OCI-LY7 (cell line): Measurements from ENCODE around the gene ANO6. TPM values are rescaled to one million over a fixed set of nuclear protein-coding genes. Genes with fewer than 3 reads are reported as not detected.

Experiments used
- BruUV-seq: library from RNA; stranded (reverse); fragments of 400-500 nt; replicated peaks from 2 replicates; lab custom pipeline; 2021; lab: Mats Ljungman, UMichigan
- CTCF ChIA-PET: fragments of 300-600 bp; sonication (Branson Sonifier 250); formaldehyde crosslinking; loops from one replicate; lab custom pipeline; 2022; ENCODE audit warnings: antibody characterized with exemption; ENCODE audit not compliant: unreplicated experiment; lab: Charles Lee
- POLR2A ChIA-PET: fragments of 300-600 bp; sonication (Branson Sonifier 250); formaldehyde crosslinking; loops from one replicate; lab custom pipeline; 2022; ENCODE audit warnings: antibody characterized with exemption; lab: Charles Lee
- DNase-seq: peaks from one replicate; pipeline ENCODE4 v3.0.0-alpha.2; 2015; ENCODE audit warnings: low spot score
- H2AFZ ChIP-seq: fragments of 200-600 bp; sonication (generic), shearing (Covaris generic); 2 replicates; pipeline ENCODE4 v1.6.1; 2014; ENCODE audit warnings: mild to moderate bottlenecking, antibody characterized with exemption, low read length, moderate library complexity
- H3K27ac ChIP-seq: fragments of 200-600 bp; sonication (generic); 2 replicates; pipeline ENCODE4 v1.5.1; 2014; ENCODE audit warnings: mixed run types, low read depth, mild to moderate bottlenecking, moderate library complexity, low read length, inconsistent platforms; ENCODE audit not compliant: poor library complexity, severe bottlenecking
- H3K36me3 ChIP-seq: fragments of 200-600 bp; sonication (generic); 2 replicates; pipeline ENCODE4 v1.6.1; 2014; ENCODE audit warnings: mild to moderate bottlenecking, antibody characterized with exemption, low read length, moderate library complexity, mixed read lengths; ENCODE audit not compliant: insufficient read depth
- H3K4me1 ChIP-seq: fragments of 200-600 bp; sonication (generic); 2 replicates; pipeline ENCODE4 v1.5.1; 2014; ENCODE audit warnings: mild to moderate bottlenecking, low read length; ENCODE audit not compliant: insufficient read depth, poor library complexity, severe bottlenecking
- H3K4me2 ChIP-seq: fragments of 200-600 bp; sonication (generic); 2 replicates; pipeline ENCODE4 v1.6.1; 2014; ENCODE audit warnings: mild to moderate bottlenecking, low read length
- H3K4me3 ChIP-seq: fragments of 200-600 bp; sonication (generic); 2 replicates; pipeline ENCODE4 v1.5.1; 2014; ENCODE audit warnings: mild to moderate bottlenecking, low read depth, low read length; ENCODE audit not compliant: poor library complexity, severe bottlenecking
- H3K79me2 ChIP-seq: fragments of 200-600 bp; sonication (generic); 2 replicates; pipeline ENCODE4 v1.6.1; 2016; ENCODE audit warnings: low read depth, mild to moderate bottlenecking, low read length, moderate library complexity, mixed read lengths; ENCODE audit not compliant: insufficient read depth
- H3K9me2 ChIP-seq: fragments of 200-600 bp; sonication (generic); 2 replicates; pipeline ENCODE4 v1.6.1; 2016; ENCODE audit warnings: mild to moderate bottlenecking, low read length, mixed read lengths; ENCODE audit not compliant: insufficient read depth
- H3K9me3 ChIP-seq: fragments of 200-600 bp; sonication (generic); 2 replicates; pipeline ENCODE4 v1.6.1; 2014; ENCODE audit warnings: mild to moderate bottlenecking, mixed run types, low read length, mixed read lengths
- H4K20me1 ChIP-seq: fragments of 200-600 bp; sonication (generic); 2 replicates; pipeline ENCODE4 v1.6.1; 2014; ENCODE audit warnings: mild to moderate bottlenecking, antibody characterized with exemption, low read length, moderate library complexity, mixed read lengths; ENCODE audit not compliant: insufficient read depth
- EZH2phosphoT487 ChIP-seq: fragments of 200-600 bp; sonication (generic); IDR thresholded peaks from 2 replicates; pipeline ENCODE4 v1.6.1; 2018; ENCODE audit warnings: low read depth, borderline replicate concordance, mild to moderate bottlenecking, mixed run types, antibody characterized with exemption, low read length, moderate library complexity, mixed read lengths
- intact Hi-C: fragments of 100-400 bp; cut with micrococcal nuclease; formaldehyde crosslinking; loops from one replicate; pipeline ENCODE4 v1.10.0; 2022; ENCODE audit not compliant: unreplicated experiment
- total RNA-seq, 2 experiments: library from RNA; depleted of rRNA in 1 of 2; stranded (reverse); fragments of >200 nt in 1 of 2; shearing (Covaris generic) in 1 of 2; gene quantifications; 2 replicates each; pipeline ENCODE4 v1.2.3, GENCODE V29; 2014 to 2022
- TF ChIP-seq, protein P1 (sequence below): fragments of 200-600 bp; sonication (generic); conservative IDR thresholded peaks from 2 replicates; pipeline ENCODE4 v1.5.1; 2014; ENCODE audit warnings: mild to moderate bottlenecking, antibody characterized with exemption, low read length, moderate library complexity, mixed read lengths

Gene ANO6
- total RNA-seq, 2 experiments from 2014 or later: 15.0 to 17.7 TPM

DNA sequence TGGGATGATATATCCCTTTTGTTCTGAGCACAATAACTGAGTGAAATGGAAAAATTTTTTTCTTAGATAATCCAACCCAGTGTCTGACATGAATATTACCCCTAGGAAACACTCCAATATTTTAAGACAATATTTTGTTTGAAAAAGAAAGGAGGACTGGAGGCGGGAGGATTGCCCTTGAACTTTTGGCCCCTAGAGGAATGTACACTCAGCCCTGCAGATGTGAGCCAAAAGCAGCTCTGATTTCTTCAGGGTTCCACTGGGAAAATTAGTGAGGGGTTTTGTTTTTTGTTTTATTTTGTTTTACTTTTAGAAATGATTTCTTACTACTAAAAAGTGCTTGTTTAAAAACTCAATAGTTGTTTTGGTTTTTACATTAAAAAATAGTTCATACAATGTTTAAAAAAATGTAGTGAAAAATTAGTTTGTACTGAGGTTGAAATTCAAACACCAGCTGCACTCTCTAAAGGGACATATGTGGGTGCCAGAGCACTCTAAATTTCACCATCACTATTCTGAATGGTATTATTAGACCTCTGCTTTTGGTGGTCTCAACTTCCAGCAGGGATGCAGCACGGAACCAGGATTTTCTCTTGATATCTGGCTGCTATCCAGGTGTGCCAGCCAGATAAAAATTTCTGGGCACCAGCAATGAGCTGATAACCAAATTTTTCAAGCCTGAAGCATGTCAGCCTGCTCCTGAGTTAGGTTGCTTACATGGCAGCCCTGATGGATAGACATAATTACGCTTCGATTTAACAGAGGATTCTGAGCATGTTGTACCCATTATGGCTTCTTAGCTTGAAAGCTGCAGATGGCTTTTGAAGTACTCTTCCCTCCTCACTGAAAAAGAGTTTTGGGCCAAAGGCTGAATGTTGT lies 141.9 kb downstream of the ANO6 start:
- no peak overlapping the region for H3K27ac ChIP-seq
- BruUV-seq: no TSS peak
- CTCF ChIA-PET: no interaction called here
- H3K9me3 ChIP-seq: peaks cover 8% of the 10 kb centered on the region; the same call in 1 of the 2 replicates
- no peak overlapping the region for H3K4me2 ChIP-seq
- no peaks in the 10 kb centered on the region for H3K79me2 ChIP-seq
- H3K4me1 ChIP-seq: peaks cover 2% of the 10 kb centered on the region
- no peaks in the 10 kb centered on the region for H4K20me1 ChIP-seq
- DNase-seq: no peak
- no peak overlapping the region for H2AFZ ChIP-seq
- no peak overlapping the region for H3K4me3 ChIP-seq
- TF ChIP-seq, protein P1, sequence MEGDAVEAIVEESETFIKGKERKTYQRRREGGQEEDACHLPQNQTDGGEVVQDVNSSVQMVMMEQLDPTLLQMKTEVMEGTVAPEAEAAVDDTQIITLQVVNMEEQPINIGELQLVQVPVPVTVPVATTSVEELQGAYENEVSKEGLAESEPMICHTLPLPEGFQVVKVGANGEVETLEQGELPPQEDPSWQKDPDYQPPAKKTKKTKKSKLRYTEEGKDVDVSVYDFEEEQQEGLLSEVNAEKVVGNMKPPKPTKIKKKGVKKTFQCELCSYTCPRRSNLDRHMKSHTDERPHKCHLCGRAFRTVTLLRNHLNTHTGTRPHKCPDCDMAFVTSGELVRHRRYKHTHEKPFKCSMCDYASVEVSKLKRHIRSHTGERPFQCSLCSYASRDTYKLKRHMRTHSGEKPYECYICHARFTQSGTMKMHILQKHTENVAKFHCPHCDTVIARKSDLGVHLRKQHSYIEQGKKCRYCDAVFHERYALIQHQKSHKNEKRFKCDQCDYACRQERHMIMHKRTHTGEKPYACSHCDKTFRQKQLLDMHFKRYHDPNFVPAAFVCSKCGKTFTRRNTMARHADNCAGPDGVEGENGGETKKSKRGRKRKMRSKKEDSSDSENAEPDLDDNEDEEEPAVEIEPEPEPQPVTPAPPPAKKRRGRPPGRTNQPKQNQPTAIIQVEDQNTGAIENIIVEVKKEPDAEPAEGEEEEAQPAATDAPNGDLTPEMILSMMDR: no peak
- TF ChIP-seq EZH2phosphoT487: no peak
- POLR2A ChIA-PET: interaction anchor here (0.7 to 1.1 kb wide), 3 partner anchors 12 to 705 kb away, joined by 3 read pairs; no protein-coding TSS in a partner anchor
- intact Hi-C loops: no loop called here
- H3K36me3 ChIP-seq: no peaks in the 10 kb centered on the region; the same call in 1 of the 2 replicates
- no peaks in the 10 kb centered on the region for H3K9me2 ChIP-seq

GRCh38 chr12:45362291-45362690 lies 146.4 kb downstream of the ANO6 start:
- ChIA-PET POLR2A (no interaction called here), CTCF (no interaction called here)
- H4K20me1 ChIP-seq: no peaks in the 10 kb centered on the region
- no peaks in the 10 kb centered on the region for H3K9me2 ChIP-seq
- H3K4me1 ChIP-seq: no peaks in the 10 kb centered on the region
- intact Hi-C loops: no loop called here
- TF ChIP-seq, protein P1: no peak
- no peak for TF ChIP-seq EZH2phosphoT487
- no peaks in the 10 kb centered on the region for H3K79me2 ChIP-seq
- DNase-seq: no peak
- BruUV-seq: no TSS peak
- H3K9me3 ChIP-seq: peaks cover 19% of the 10 kb centered on the region; the same call in 1 of the 2 replicates
- no peak overlapping the region for H2AFZ ChIP-seq
- no peak overlapping the region for H3K4me2 ChIP-seq
- H3K36me3 ChIP-seq: no peaks in the 10 kb centered on the region; the same call in 1 of the 2 replicates
- H3K27ac ChIP-seq: no peak overlapping the region
- no peak overlapping the region for H3K4me3 ChIP-seq

- Histone ChIP-seq H2AFZ (no peak overlapping the region), H3K4me3 (no peak overlapping the region), H3K9me3 (peaks cover 19% of the 10 kb centered on the region; the same call in 1 of the 2 replicates), H3K79me2 (no peaks in the 10 kb centered on the region), H3K9me2 (no peaks in the 10 kb centered on the region), H3K27ac (no peak overlapping the region), H4K20me1 (no peaks in the 10 kb centered on the region), H3K4me1 (no peaks in the 10 kb centered on the region), H3K36me3 (no peaks in the 10 kb centered on the region; the same call in 1 of the 2 replicates), H3K4me2 (no peak overlapping the region)
- POLR2A ChIA-PET: interaction anchor here (0.6 kb wide), 1 partner anchor 43 kb away, joined by 3 read pairs; no protein-coding TSS in a partner anchor
- TF ChIP-seq, protein P1: no peak
- TF ChIP-seq EZH2phosphoT487: no peak
- intact Hi-C loops: no loop called here
- no TSS peak for BruUV-seq
- no peak for DNase-seq
- CTCF ChIA-PET: no interaction called here
Measured at GRCh38 chr12:45363903-45364302, 148.0 kb downstream of the ANO6 start.
